ENCODE data around the gene CD7.

Gene CD7

GRCh38 chr17:82314727-82315605 lies 2.4 kb downstream of the CD7 start:
- no peak for DNase-seq (ENCODE audit: low read depth in 2 of 2)

- DNase-seq (ENCODE audit: low read depth in 2 of 2) = no peak
These were observed 3.2 kb downstream of the CD7 start for GRCh38 chr17:82314012-82314726.

GRCh38 chr17:82313195-82314011 lies 4.0 kb downstream of the CD7 start:
- no peak for DNase-seq (ENCODE audit: low read depth in 2 of 2)

- no peak for DNase-seq (ENCODE audit: low read depth in 2 of 2)
These were observed 5.4 kb downstream of the CD7 start for GRCh38 chr17:82311971-82312370.

GRCh38 chr17:82310877-82311276 lies 6.5 kb downstream of the CD7 start:
- no peak for DNase-seq (ENCODE audit: low read depth in 2 of 2)

GRCh38 chr17:82309656-82310570 lies 7.5 kb downstream of the CD7 start:
- DNase-seq (ENCODE audit: low read depth in 2 of 2) = no peak

- no peak for DNase-seq (ENCODE audit: low read depth in 2 of 2)
These were observed 11.6 kb downstream of the CD7 start for GRCh38 chr17:82305727-82306300.

- no peak for DNase-seq (ENCODE audit: low read depth in 2 of 2)
These were observed 12.3 kb downstream of the CD7 start for GRCh38 chr17:82304826-82305726.

- no peak for DNase-seq (ENCODE audit: low read depth in 2 of 2)
These were observed 13.2 kb downstream of the CD7 start for GRCh38 chr17:82303944-82304808.

GRCh38 chr17:82302991-82303943 lies 14.1 kb downstream of the CD7 start:
- no peak for DNase-seq (ENCODE audit: low read depth in 2 of 2)

GRCh38 chr17:82302568-82302963 lies 14.8 kb downstream of the CD7 start:
- no peak for DNase-seq (ENCODE audit: low read depth in 2 of 2)

- no peak for DNase-seq (ENCODE audit: low read depth in 2 of 2)
These were observed 15.4 kb downstream of the CD7 start for GRCh38 chr17:82301916-82302567.

GRCh38 chr17:82301300-82301915 lies 16.0 kb downstream of the CD7 start:
- DNase-seq (ENCODE audit: low read depth in 2 of 2) = no peak

GRCh38 chr17:82300707-82301270 lies 16.6 kb downstream of the CD7 start:
- peak in 1 of 2 donors; percentile 71 for DNase-seq (ENCODE audit: low read depth in 2 of 2)

GRCh38 chr17:82300228-82300627 lies 17.2 kb downstream of the CD7 start:
- no peak for DNase-seq (ENCODE audit: low read depth in 2 of 2)

GRCh38 chr17:82299452-82299851 lies 18.0 kb downstream of the CD7 start:
- no peak for DNase-seq (ENCODE audit: low read depth in 2 of 2)
